Measurements from ENCODE around the gene BLMH.

DNA sequence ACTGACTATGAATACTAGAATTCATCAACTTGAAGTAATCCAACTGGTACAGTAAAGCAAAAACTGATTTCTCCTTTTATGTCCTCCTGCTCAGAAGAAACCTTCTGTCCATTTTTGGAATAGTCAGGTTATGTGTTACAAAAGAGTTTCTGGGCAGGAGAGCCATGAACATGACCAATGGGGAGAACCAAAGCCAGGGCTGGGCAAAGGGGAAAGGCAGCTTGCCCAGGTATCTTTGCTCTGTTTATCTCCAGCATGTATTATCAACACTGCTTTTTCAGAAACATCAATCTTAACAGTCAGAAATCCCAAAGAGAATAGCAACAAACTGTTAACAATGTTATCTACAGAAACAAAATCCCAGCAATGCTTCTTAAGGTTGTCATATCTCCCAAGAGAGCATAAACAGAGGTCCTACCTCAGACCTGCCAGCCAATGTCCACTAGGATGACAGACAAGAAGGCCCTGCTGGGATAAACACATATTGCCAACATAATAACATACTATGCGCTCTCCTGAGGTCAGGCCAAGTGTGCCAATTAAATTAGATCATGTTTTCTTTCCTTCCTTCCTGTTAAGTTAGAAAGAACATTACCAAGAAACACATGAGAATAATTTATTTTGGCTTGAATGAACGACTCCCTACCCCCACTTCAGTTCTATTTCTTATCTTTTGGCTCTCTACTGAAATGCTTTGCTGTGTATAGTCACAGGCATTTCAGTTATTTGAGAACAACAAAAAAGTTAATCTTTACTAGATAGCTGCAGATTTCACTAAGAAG lies 28.0 kb downstream of the BLMH start:
- TF ChIP-seq CTCF (conservative IDR thresholded peaks at IDR 0.05; ENCODE audit: low read depth, low read length) = no peak
- no peak for TF ChIP-seq EZH2 (IDR thresholded peaks at IDR 0.05; ENCODE audit: borderline replicate concordance, low read depth, low read length, poor library complexity, severe bottlenecking)

All from A673 (cell line).